ENCODE measurements around the gene DUSP3.

DNA sequence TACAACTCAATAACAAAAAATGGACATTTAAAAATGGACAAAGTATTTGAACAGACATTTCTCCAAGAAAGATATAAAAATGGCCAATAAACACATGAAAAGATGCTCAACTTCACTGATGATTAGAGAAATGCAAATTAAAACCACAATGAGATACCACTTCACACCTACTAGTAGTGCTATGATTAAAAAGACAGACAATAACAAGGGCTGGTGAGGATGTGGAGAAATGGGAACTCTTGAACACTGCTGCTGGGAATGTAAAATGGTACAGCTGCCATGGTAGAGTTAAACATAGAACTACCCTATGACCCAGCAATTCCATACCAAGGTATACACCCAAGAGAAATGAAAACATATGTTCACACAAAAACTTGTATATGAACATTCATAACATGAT lies 26.3 kb upstream of the DUSP3 start:
- TF ChIP-seq, protein P1, sequence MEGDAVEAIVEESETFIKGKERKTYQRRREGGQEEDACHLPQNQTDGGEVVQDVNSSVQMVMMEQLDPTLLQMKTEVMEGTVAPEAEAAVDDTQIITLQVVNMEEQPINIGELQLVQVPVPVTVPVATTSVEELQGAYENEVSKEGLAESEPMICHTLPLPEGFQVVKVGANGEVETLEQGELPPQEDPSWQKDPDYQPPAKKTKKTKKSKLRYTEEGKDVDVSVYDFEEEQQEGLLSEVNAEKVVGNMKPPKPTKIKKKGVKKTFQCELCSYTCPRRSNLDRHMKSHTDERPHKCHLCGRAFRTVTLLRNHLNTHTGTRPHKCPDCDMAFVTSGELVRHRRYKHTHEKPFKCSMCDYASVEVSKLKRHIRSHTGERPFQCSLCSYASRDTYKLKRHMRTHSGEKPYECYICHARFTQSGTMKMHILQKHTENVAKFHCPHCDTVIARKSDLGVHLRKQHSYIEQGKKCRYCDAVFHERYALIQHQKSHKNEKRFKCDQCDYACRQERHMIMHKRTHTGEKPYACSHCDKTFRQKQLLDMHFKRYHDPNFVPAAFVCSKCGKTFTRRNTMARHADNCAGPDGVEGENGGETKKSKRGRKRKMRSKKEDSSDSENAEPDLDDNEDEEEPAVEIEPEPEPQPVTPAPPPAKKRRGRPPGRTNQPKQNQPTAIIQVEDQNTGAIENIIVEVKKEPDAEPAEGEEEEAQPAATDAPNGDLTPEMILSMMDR (IDR thresholded peaks at IDR 0.05; ENCODE audit: poor library complexity): no peak
- TF ChIP-seq EZH2 (IDR thresholded peaks at IDR 0.05; ENCODE audit: borderline replicate concordance): no peak

Data from hepatocyte (in vitro differentiated cells).